Measurements from ENCODE around the gene SPACDR.

DNA sequence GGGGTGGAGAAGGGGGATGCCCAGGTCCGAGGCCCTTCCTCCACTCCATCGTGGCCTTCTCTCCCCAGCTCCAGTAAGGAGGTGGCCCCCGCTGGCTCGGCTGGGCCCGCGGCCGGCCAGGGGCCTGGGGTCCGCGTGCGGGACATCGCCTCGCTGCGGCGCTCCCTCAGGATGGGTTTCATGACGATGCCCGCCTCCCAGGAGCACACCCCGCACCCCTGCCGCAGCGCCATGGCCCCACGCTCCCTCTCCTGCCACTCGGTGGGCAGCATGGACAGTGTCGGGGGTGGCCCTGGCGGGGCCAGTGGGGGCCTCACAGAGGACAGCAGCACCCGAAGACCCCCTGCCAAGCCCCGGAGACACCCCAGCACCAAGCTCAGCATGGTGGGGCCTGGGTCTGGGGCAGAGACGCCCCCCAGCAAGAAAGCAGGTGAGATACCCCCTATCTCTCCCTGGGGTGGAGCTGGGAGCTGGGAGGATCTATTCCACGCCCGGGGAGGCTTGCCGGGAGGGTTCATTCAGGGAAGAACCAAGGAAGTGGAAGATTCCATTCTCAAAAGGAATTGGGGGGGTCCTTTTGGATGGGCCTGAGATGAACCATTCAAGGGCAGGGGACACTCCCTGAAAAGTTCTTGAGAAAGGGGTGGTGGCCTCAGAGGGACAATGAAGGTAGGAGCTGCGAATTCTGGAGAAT, 22.8 kb upstream of the SPACDR start:
- TF ChIP-seq, protein P1, sequence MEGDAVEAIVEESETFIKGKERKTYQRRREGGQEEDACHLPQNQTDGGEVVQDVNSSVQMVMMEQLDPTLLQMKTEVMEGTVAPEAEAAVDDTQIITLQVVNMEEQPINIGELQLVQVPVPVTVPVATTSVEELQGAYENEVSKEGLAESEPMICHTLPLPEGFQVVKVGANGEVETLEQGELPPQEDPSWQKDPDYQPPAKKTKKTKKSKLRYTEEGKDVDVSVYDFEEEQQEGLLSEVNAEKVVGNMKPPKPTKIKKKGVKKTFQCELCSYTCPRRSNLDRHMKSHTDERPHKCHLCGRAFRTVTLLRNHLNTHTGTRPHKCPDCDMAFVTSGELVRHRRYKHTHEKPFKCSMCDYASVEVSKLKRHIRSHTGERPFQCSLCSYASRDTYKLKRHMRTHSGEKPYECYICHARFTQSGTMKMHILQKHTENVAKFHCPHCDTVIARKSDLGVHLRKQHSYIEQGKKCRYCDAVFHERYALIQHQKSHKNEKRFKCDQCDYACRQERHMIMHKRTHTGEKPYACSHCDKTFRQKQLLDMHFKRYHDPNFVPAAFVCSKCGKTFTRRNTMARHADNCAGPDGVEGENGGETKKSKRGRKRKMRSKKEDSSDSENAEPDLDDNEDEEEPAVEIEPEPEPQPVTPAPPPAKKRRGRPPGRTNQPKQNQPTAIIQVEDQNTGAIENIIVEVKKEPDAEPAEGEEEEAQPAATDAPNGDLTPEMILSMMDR (IDR thresholded peaks at IDR 0.05) = no peak
- TF ChIP-seq POLR2AphosphoS5 (IDR thresholded peaks at IDR 0.05) (no peak), POLR2A (IDR thresholded peaks at IDR 0.05) (no peak), EP300 (IDR thresholded peaks at IDR 0.05) (no peak)
